Brain pericyte (primary cell): Measurements from ENCODE around the gene BTBD16.

Source experiments
- DNase-seq: peaks from one replicate; pipeline ENCODE4 v3.0.0-alpha.2; 2012; ENCODE audit warnings: low read depth, low spot score

The BTBD16 gene

DNA sequence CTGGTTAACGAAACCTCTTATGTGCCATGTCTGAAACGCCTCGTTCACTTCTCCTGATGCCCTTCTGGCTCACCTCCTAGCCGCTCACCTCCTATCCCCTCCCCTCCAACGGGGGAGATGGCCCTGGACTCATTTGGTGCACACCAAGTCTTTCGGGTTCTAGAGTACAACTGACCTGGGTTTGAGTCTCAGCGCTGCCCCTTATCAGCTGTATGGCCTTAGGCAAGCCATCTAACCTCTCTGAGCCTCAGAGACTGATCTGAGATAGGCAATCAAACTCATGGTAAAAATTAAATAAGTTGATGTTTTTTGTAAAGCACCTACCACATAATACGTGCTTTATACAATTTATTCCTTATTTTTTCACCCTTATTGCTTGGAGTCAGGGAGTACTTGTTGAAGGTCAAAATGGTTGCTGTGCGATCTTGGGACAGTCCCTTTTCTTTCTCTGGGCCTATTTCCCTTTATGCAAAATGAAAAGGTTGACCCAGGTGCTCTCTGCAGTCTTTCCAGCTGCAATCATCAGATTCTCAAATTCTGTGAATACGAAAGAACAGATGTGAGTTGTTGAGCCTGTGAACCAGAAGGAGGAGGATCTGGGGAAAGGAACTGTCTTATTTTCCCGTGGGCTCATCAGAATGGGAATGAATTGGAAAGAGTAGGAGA lies 72.2 kb downstream of the BTBD16 start:
- DNase-seq = no peak

DNA sequence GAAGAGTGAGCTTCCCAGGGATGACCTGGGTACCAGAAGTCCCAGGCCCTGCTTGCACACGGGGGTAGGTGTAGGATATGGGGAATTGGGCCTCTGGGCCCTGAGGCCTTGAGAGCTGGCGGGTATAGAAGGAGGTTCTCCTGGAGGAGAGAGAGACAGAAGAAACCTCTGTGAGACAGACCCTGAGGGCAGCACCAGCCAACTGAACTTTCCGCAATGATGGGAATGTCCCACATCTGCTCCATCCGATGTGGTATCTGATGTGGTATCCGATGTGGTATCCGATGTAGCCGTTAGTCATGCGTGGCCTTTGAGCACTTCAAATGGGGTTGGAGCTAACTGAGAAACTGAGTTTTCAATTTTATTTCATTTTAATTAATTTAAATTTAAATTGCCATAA lies 72.8 kb downstream of the BTBD16 start:
- DNase-seq = no peak

- no peak for DNase-seq
Measured at GRCh38 chr10:122344741-122345258, 73.7 kb downstream of the BTBD16 start.

DNA sequence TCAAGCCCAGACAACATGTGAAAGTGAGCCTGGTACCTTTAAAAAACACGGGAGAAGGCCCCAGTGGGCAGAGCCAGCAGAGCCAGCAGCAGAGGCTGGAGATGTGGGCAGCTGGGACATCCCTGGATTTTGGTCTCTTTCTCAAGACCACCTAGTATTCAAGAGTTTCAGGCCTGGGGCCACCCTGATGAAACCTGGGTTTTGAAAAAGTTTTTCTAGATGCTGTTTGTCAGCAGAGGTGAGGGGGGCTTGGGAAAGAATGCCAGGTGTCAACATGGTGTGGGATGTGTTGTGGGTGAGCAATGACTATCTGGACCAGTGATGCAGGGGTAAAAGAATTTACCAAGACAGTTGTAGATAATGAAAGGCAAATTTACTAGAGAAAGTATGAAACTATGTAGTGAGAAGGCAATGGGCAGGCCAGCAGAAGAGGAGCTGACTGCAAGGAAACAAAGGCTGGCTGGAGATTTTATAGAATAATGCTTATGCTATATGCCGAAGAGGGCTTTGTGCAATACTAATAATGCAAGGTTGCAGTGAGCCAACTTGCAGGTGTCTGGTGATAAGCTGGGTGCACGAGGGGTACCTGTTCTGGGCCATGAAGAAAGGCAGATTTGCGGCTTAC lies 75.3 kb downstream of the BTBD16 start:
- DNase-seq = no peak

DNA sequence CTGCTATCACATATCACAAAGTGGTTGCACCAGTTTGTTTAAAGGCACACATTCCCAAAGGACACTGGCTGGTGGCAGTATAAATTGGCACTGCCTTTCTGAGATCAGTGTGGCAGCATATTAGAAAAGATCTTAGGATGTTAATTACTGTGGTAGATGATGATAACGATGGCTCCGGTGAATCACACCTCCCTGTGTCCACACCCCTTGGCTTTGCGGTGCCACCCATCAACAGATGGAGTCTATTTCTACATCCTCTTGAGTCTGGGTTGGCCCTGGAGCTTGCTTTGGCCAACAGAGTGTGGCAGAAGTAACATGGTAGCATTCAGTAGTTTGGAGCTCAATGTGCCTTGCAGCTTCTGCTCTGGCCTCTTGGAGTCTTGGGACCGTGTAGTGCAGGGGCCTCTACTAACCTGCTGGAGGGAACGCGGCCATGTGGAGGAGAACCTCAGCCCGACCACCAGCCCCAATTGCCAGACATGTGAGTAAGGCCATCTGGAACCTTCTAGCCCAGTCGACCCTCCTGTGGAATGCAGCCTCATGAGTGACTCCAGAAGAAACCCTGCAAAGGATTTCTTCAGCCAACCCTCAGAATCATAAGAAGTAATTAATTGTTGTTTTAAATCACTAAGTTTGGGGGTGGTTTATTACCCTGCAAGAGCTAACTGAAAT lies 76.2 kb downstream of the BTBD16 start:
- no peak for DNase-seq

DNA sequence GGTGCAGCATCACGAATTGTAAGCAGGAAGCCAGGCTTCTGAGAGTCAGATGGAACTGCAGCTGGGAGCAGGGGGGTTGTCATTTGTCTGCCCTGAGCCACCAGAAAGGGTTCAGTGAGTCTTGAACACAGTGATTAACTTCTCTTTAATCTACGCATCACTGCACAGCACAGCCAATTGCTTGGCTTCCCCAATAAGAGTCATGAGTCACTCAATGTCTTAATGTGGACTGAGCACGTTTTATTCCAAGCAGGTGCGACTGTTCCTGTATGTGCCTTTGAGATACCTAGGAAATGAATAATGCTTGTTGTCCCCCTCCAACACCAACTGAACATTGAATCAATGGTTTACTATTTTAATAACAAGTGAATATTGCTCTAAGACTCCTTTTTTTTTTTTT lies 77.4 kb downstream of the BTBD16 start:
- no peak for DNase-seq

GRCh38 chr10:122348935-122349361 lies 77.9 kb downstream of the BTBD16 start:
- DNase-seq = no peak

- DNase-seq = no peak
Measured at GRCh38 chr10:122349758-122350369, 78.8 kb downstream of the BTBD16 start.

DNA sequence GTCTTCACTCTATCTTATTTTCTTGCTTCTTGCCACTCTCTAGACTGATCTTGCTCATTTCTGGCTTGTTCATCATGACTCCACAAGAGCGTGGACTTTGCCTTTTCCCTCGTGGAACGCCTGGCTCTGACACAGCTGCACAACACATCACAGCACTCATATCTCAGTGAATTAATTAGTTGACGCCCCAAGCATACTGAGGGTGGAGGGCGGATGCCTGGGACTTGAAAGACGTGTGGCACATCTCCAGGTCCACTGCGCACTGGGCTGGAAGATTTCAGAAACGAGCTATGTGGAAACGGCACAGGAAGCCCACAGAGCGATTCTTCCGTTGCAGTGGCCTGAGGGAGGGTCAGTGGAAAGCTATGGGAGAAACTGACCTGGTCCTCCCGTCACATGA lies 79.8 kb downstream of the BTBD16 start:
- DNase-seq = no peak

GRCh38 chr10:122352817-122353525 lies 81.9 kb downstream of the BTBD16 start:
- no peak for DNase-seq

GRCh38 chr10:122354383-122354782 lies 83.3 kb downstream of the BTBD16 start:
- DNase-seq = no peak

DNA sequence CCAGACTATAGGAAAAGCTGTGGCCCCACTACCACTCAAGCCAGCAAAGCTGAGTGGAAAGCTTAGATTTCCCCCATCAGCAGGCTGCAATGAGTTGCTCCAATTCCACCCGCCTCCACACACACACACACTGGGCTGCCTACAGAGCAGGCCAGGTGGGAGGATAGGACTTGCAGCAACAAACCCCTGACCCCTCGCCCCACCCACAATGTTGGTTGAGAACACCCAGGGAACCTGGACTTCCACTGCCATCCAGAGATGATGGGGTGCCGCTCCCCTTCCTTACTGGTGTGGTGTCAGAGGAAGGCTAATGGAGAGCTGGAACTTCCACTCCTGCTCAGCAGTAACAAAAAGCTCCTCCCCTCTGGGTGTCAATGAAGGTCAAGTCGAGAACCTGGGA lies 86.6 kb downstream of the BTBD16 start:
- no peak for DNase-seq

- no peak for DNase-seq
Measured at GRCh38 chr10:122359621-122360020, 88.5 kb downstream of the BTBD16 start.

DNA sequence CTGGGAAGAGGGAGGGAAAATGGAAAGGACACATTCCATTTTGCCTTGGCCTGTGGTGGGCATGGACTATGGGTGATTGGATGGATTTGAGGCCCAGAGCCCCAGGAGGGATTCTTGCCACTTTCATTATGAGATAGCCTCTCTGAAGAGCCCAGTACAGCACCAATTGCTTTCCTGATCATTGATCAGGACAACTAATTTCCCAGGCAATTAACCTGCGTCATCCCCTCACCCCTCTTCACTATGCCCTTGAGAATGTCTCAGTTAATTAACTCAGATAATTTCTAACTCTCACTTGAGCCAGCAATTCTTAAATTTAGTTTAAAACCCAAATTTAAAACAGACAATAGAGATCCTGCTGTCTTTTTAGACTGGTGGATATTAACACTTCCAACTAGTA lies 90.0 kb downstream of the BTBD16 start:
- DNase-seq = no peak

DNA sequence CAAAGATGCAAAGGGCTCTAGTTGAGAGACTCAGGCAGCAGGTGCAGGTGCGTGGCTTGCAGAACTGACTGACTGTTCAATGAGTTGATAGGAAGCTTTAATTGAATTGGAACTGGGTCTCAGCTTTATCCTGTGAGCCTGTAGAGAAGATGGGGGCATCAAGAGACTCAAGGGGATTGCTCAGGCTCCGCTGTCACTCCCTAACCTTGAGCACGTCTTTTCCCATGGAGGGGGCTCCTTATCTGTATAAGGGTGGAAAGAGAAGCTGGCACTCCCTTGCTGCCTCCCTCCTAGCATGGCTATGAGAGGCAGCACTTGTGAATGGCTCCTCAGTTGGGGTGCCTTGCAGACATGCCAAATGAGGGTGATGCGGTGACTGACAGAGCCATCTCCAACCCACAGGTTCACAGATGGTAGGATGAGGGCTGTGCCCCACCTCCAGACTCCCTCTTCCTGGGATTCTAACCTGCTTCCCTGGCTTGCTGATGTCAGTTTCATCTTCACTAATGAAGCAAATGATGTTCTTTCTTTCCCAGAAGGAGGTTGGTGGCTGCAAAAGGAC lies 91.0 kb downstream of the BTBD16 start:
- no peak for DNase-seq

- no peak for DNase-seq
Measured at GRCh38 chr10:122362621-122363020, 91.5 kb downstream of the BTBD16 start.

DNA sequence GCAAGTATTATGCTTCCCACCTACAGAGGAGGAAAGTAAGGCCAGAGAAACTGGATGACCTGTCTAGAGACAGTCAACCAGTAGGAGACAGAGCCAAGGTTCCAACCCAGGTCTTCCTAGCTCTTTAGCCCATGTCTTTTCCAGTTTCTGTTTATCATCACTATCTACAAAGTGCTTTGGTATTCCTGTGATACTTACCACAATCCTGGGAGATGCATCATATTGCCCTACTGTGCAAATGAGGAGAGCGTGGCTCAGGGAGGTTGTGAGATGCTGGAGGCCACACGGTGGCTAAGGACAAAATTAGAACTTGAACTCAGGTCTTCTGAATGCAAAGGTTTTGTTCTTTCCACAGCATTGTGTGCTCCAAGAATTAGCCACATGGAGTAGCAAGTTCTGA lies 92.2 kb downstream of the BTBD16 start:
- DNase-seq = no peak

DNA sequence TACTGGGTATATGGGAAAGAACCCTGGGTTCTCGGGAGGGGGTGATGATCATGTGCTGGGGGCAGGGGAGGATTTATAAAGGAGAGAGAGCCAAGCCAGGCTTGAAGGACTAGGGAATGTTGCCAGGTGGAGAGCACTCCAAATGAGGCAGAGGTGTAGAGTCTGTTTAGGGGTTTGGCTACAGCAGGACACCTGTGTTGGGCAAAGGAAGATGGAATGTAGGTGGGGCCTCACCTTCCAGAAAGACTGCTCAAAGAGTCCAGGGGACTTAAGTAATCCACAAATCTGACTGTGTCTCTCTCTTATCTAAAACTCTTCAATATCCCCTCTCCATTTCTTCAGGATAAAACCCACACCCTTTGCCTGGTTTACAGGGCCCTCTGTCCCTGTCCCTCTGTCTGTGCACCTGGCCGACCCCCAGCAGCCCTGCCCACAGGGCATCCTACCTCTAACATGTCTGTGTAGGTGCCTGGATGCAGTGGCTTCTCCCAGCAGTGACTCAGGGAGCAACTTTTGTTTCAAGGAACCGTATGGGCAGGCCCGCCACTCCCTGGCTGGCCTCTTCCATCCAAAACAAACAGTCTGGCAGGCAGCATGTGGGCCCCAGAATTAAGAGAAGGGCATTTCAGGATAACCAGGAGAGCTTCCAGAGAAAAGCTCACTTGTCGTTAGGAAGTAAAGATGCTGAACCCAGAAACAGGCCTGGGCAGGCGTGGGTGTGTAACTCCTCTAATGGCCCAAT lies 92.8 kb downstream of the BTBD16 start:
- no peak for DNase-seq

DNA sequence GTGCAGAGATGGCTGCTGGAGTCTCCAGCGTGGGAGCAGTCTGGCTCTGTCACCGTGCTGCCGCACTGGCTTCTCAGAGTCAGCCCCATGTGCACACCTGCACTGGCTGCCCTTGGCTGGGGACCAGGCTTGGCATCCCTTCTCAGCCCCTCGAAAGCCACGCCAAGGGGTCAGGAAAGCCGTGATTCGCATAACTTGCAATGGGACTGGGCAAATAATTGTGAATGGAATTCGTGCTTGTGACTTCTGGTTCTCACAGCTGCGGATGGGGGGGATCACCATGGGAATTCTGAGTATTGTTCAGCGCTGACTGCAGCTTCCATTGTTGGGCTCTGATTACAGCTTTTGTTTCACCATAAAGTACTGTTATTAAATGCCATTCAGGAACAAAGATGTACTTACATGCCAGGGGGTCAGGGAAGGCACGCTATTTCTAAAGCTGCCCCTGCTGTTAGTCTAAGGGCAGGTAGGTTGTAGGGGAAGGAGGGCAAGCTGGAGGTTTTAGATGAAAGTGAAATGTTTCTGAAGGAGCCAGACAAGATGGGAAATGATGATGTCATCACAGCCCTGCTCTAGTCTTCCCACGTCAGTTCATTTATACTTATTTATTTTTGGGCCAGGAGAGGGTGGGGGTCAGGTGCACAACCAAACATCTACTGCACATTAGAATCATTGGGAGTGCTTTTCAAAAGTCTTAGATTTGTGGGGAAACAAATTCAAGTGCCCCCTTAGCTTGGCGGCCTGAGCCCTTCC lies 97.6 kb downstream of the BTBD16 start:
- no peak for DNase-seq

GRCh38 chr10:122373108-122373507 lies 102.0 kb downstream of the BTBD16 start:
- no peak for DNase-seq
